Loucy (cell line): ENCODE results near the gene HIRA.

Experiments
- EZH2phosphoT487 ChIP-seq: fragments of 200-600 bp; IDR thresholded peaks from 2 replicates; pipeline ENCODE4 v1.6.1; 2018; ENCODE audit warnings: antibody characterized with exemption, mild to moderate bottlenecking, moderate library complexity, borderline replicate concordance
- TF ChIP-seq, protein P1 (sequence below): fragments of 200-600 bp; sonication (generic); conservative IDR thresholded peaks from 2 replicates; pipeline ENCODE4 v1.5.1; 2014; ENCODE audit warnings: mild to moderate bottlenecking, antibody characterized with exemption, low read length

DNA sequence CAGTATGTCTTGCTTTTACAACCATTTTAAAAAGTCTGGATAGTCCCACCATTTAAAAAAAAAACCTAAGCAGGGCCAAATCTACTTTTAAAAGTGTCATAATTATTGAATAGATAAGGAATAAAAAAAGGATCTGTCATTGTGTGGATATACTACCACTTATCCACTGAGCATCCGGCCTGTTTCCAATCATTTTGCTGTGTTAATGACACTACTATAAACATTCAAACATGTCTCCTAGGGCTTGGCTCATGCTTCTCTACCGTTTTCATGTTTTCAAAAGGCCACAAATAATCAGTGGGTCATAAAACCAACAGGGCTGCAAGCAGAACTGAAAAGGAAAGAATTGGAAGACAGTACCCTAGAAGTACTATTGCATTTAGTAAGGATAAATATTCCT lies 28.5 kb upstream of the HIRA start:
- TF ChIP-seq, protein P1, sequence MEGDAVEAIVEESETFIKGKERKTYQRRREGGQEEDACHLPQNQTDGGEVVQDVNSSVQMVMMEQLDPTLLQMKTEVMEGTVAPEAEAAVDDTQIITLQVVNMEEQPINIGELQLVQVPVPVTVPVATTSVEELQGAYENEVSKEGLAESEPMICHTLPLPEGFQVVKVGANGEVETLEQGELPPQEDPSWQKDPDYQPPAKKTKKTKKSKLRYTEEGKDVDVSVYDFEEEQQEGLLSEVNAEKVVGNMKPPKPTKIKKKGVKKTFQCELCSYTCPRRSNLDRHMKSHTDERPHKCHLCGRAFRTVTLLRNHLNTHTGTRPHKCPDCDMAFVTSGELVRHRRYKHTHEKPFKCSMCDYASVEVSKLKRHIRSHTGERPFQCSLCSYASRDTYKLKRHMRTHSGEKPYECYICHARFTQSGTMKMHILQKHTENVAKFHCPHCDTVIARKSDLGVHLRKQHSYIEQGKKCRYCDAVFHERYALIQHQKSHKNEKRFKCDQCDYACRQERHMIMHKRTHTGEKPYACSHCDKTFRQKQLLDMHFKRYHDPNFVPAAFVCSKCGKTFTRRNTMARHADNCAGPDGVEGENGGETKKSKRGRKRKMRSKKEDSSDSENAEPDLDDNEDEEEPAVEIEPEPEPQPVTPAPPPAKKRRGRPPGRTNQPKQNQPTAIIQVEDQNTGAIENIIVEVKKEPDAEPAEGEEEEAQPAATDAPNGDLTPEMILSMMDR, result no peak
- TF ChIP-seq EZH2phosphoT487, result no peak
